Calu3 (cell line): ENCODE measurements around the gene EGFR. TPM values are rescaled to one million over a fixed set of nuclear protein-coding genes. Genes with fewer than 3 reads are reported as not detected.

ENCODE experiments used
- BruUV-seq: library from RNA; stranded (reverse); fragments of 400-500 nt; replicated peaks from 2 replicates; lab custom pipeline; 2021; lab: Mats Ljungman, UMichigan
- CTCF ChIA-PET: fragments of 300-600 bp; sonication (Branson Sonifier 250); formaldehyde crosslinking; loops from one replicate; lab custom pipeline; 2022; ENCODE audit warnings: antibody characterized with exemption; lab: Charles Lee
- DNase-seq: peaks from one replicate; pipeline ENCODE4 v3.0.0; 2022
- H3K27ac Mint-ChIP-seq: one replicate; pipeline ENCODE4 v1.8.0; 2022; ENCODE audit warnings: mixed read lengths; ENCODE audit not compliant: unreplicated experiment
- H3K27me3 Mint-ChIP-seq: one replicate; pipeline ENCODE4 v1.8.0; 2022; ENCODE audit warnings: mixed read lengths; ENCODE audit not compliant: unreplicated experiment
- H3K36me3 Mint-ChIP-seq: one replicate; pipeline ENCODE4 v1.8.0; 2022; ENCODE audit warnings: mild to moderate bottlenecking, moderate library complexity, mixed read lengths; ENCODE audit not compliant: insufficient read depth, unreplicated experiment
- H3K4me1 Mint-ChIP-seq: one replicate; pipeline ENCODE4 v1.8.0; 2022; ENCODE audit warnings: mild to moderate bottlenecking, low read depth, mixed read lengths; ENCODE audit not compliant: unreplicated experiment
- H3K4me3 Mint-ChIP-seq: one replicate; pipeline ENCODE4 v1.8.0; 2022; ENCODE audit warnings: mild to moderate bottlenecking, low read depth, moderate library complexity, mixed read lengths; ENCODE audit not compliant: unreplicated experiment
- H3K9me3 Mint-ChIP-seq: one replicate; pipeline ENCODE4 v1.8.0; 2022; ENCODE audit warnings: low read depth, mixed read lengths; ENCODE audit not compliant: unreplicated experiment
- CTCF ChIP-seq: fragments of 200-600 bp; IDR thresholded peaks from one replicate; pipeline ENCODE4 v1.8.0; 2022; ENCODE audit warnings: antibody characterized with exemption; ENCODE audit not compliant: unreplicated experiment
- intact Hi-C: fragments of 100-400 bp; cut with micrococcal nuclease; formaldehyde crosslinking; loops from one replicate; pipeline ENCODE4 v1.10.0; 2022; ENCODE audit not compliant: unreplicated experiment
- total RNA-seq: library from RNA; stranded (reverse); gene quantifications from 2 replicates; pipeline ENCODE4 v1.2.3, GENCODE V29; 2022

EGFR gene
- total RNA-seq, 1 experiment from 2014 or later = 87.4 TPM

- CTCF ChIA-PET = interaction anchor here (1.2 to 2.1 kb wide), 2 partner anchors 12 to 14 kb away, joined by 3 to 5 read pairs; no protein-coding TSS in a partner anchor
- no peak for TF ChIP-seq CTCF
- no peak overlapping the region for H3K27ac Mint-ChIP-seq
- H3K27me3 Mint-ChIP-seq = no peaks in the 10 kb centered on the region
- H3K36me3 Mint-ChIP-seq = no peaks in the 10 kb centered on the region
- no peak for DNase-seq
- no peaks in the 10 kb centered on the region for H3K9me3 Mint-ChIP-seq
- H3K4me1 Mint-ChIP-seq = no peaks in the 10 kb centered on the region
- H3K4me3 Mint-ChIP-seq = no peak overlapping the region
- no TSS peak for BruUV-seq
- intact Hi-C loops = no loop called here
These were observed 40.3 kb upstream of the EGFR start for GRCh38 chr7:54978364-54979116.

- intact Hi-C loops = no loop called here
- CTCF ChIA-PET = interaction anchor here (2.1 kb wide), 1 partner anchor 14 kb away, joined by 5 read pairs; no protein-coding TSS in a partner anchor
These were observed 38.3 kb upstream of the EGFR start for GRCh38 chr7:54980521-54980920.

GRCh38 chr7:54981913-54982312 is 36.9 kb upstream of the EGFR start:
- no peak overlapping the region for H3K27ac Mint-ChIP-seq
- intact Hi-C loops = no loop called here
- no peaks in the 10 kb centered on the region for H3K9me3 Mint-ChIP-seq
- H3K4me3 Mint-ChIP-seq = no peak overlapping the region
- no peak for TF ChIP-seq CTCF
- no peak for DNase-seq
- CTCF ChIA-PET = no interaction called here
- no peaks in the 10 kb centered on the region for H3K36me3 Mint-ChIP-seq
- H3K4me1 Mint-ChIP-seq = peaks cover 23% of the 10 kb centered on the region
- no TSS peak for BruUV-seq
- H3K27me3 Mint-ChIP-seq = no peaks in the 10 kb centered on the region

More at GRCh38 chr7:54980521-54980920, 38.3 kb upstream of the EGFR start:
- H3K36me3 Mint-ChIP-seq = no peaks in the 10 kb centered on the region
- no peak for TF ChIP-seq CTCF
- H3K4me1 Mint-ChIP-seq = peaks cover 9% of the 10 kb centered on the region
- H3K4me3 Mint-ChIP-seq = no peak overlapping the region
- BruUV-seq = no TSS peak
- H3K27me3 Mint-ChIP-seq = no peaks in the 10 kb centered on the region
- DNase-seq = no peak
- H3K27ac Mint-ChIP-seq = no peak overlapping the region
- H3K9me3 Mint-ChIP-seq = no peaks in the 10 kb centered on the region

GRCh38 chr7:54985426-54986330 is 33.1 kb upstream of the EGFR start:
- CTCF ChIA-PET = interaction anchor here (0.7 to 1.4 kb wide), 6 partner anchors 10 to 269 kb away, joined by 3 to 7 read pairs (median 3); no protein-coding TSS in a partner anchor
- Mint-ChIP-seq H3K36me3 (no peaks in the 10 kb centered on the region), H3K27ac (peak overlapping the region; percentile 88), H3K27me3 (no peaks in the 10 kb centered on the region), H3K9me3 (no peaks in the 10 kb centered on the region), H3K4me1 (peaks cover 25% of the 10 kb centered on the region), H3K4me3 (peak overlapping the region; percentile 33)
- no peak for DNase-seq
- no peak for TF ChIP-seq CTCF
- intact Hi-C loops = loop anchor here (5.0 kb wide), 1 partner anchor 108 kb away; no protein-coding TSS in a partner anchor
- no TSS peak for BruUV-seq
